HepG2 (cell line): ENCODE measurements around the gene BCORL1.

Experiments used
- BHLHE40 ChIP-seq: IDR thresholded peaks from 2 replicates; pipeline ENCODE4 v1.6.1; 2011; ENCODE audit warnings: low read length, improper control_type of control experiment
- KMT2A ChIP-seq: sonication (generic); formaldehyde crosslinking; IDR thresholded peaks from 2 replicates; pipeline ENCODE4 v1.4.0; 2020; ENCODE audit warnings: missing genetic modification reagents
- POGZ ChIP-seq: sonication (generic); formaldehyde crosslinking; IDR thresholded peaks from 2 replicates; pipeline ENCODE4 v1.4.0; 2020; ENCODE audit warnings: mild to moderate bottlenecking, missing genetic modification reagents
- RAD21 ChIP-seq: fragments of 450-650 bp; formaldehyde crosslinking; IDR thresholded peaks from 2 replicates; pipeline ENCODE4 v1.5.0; 2020; ENCODE audit warnings: mild to moderate bottlenecking
- ZBED4 ChIP-seq: sonication (generic); formaldehyde crosslinking; IDR thresholded peaks from 2 replicates; pipeline ENCODE4 v1.4.0; 2020; ENCODE audit warnings: missing genetic modification reagents, borderline replicate concordance
- ZNF816 ChIP-seq: sonication (generic); formaldehyde crosslinking; IDR thresholded peaks from 2 replicates; pipeline ENCODE4 v1.8.0; 2022; ENCODE audit warnings: missing genetic modification reagents, mild to moderate bottlenecking, borderline replicate concordance
- TF ChIP-seq, protein P1 (sequence below): sonication (generic); formaldehyde crosslinking; IDR thresholded peaks from 2 replicates; pipeline ENCODE4 v1.5.0; 2020; ENCODE audit warnings: mild to moderate bottlenecking, missing genetic modification reagents, moderate library complexity

DNA sequence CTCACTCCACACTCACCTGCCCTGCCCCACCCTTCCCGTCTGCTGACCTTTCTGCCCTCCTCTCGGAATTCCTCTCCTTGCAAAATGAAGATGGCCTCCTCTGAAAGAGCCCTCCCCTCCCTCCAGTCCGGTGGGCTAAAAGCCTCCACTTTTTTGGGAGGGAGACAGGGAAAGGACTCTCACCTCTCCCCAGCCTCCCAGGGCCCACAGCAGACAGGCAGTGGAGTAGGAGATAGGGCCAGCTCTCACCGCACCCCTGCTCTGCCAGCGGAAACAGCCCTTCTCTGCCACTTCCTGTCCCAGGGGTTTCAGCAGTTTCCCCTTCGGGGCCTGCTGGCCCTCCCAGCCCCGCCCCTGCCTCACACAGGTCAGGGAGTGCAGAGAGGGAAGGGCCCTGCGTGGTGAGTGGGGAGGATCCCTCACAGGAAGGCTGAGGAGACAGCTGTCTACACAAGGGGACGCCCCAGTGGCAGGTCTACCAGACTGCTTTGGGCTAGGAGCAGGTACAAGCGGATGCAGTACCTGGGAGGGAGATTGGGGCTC is 109.6 kb downstream of the BCORL1 start:
- TF ChIP-seq POGZ (CRISPR knock-in tag) (no peak), ZBED4 (CRISPR knock-in tag) (no peak), KMT2A (CRISPR knock-in tag) (no peak), RAD21 (CRISPR knock-in tag) (no peak), ZNF816 (CRISPR knock-in tag) (no peak), BHLHE40 (no peak)
- TF ChIP-seq, protein P1, sequence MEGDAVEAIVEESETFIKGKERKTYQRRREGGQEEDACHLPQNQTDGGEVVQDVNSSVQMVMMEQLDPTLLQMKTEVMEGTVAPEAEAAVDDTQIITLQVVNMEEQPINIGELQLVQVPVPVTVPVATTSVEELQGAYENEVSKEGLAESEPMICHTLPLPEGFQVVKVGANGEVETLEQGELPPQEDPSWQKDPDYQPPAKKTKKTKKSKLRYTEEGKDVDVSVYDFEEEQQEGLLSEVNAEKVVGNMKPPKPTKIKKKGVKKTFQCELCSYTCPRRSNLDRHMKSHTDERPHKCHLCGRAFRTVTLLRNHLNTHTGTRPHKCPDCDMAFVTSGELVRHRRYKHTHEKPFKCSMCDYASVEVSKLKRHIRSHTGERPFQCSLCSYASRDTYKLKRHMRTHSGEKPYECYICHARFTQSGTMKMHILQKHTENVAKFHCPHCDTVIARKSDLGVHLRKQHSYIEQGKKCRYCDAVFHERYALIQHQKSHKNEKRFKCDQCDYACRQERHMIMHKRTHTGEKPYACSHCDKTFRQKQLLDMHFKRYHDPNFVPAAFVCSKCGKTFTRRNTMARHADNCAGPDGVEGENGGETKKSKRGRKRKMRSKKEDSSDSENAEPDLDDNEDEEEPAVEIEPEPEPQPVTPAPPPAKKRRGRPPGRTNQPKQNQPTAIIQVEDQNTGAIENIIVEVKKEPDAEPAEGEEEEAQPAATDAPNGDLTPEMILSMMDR (CRISPR knock-in tag): peak; percentile 57
